ENCODE data around the gene PADI1. TPM values are rescaled to one million over a fixed set of nuclear protein-coding genes. Genes with fewer than 3 reads are reported as not detected.

Gene PADI1
- total RNA-seq, 1 experiment from 2014 or later, result not detected

DNA sequence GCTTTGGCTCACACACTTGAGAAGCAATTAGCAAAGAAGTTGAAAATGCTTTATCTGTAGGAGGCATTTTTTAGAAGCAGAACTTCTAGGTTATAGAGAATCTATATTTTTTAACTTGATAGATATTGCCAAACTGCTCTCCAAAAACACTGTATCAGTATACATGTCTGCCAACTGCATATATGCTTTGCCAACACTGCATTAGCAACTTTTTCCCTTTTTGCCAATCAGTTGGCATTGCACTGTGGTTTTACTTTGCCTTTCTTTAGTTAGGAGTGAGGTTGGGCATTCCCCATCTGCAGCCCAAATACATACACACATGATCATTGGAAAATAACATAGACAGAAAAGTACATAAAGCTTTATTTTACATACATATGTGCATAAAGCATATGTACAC is 59.0 kb downstream of the PADI1 start:
- Histone ChIP-seq H3K4me1 (ENCODE audit: low read length) (no peaks in the 10 kb centered on the region), H4K20me1 (ENCODE audit: insufficient read depth, low read depth, low read length) (no peaks in the 10 kb centered on the region), H3K9me2 (replicated peaks; ENCODE audit: insufficient read depth, low read length) (no peaks in the 10 kb centered on the region), H3K79me2 (ENCODE audit: low read length) (no peaks in the 10 kb centered on the region), H3K9ac (ENCODE audit: low read length) (no peak overlapping the region), H3K27me3 (ENCODE audit: low read length) (no peaks in the 10 kb centered on the region), H3K4me3 (ENCODE audit: low read length) (no peak overlapping the region), H3K27ac (ENCODE audit: low read length) (no peak overlapping the region), H3K36me3 (ENCODE audit: insufficient read depth, low read length) (no peaks in the 10 kb centered on the region), H3K4me2 (ENCODE audit: low read depth, low read length, poor library complexity, severe bottlenecking) (no peak overlapping the region), H2AFZ (ENCODE audit: low read length) (no peak overlapping the region), H3K9me3 (ENCODE audit: low read length) (no peaks in the 10 kb centered on the region)
- no peak for DNase-seq

DNA sequence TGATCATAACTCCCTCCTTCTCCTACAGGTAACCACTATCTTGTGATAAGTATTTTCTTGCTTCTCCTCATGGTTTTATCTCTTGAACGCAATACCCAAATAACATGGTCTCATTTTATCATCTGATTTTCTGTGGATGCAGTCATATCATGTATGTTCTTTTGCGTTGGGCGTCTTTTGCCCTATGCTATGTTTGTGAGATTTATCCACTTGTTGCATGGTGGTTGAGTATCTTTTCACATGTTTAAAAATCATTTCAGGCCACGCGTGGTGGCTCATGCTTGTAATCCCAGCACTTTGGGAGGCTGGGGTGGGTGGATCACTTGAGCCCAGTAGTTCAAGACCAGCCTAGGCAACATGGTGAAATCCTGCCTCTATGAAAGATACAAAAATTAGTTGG is 59.5 kb downstream of the PADI1 start:
- H4K20me1 ChIP-seq (ENCODE audit: insufficient read depth, low read depth, low read length), result no peaks in the 10 kb centered on the region
- DNase-seq, result no peak
- H3K9ac ChIP-seq (ENCODE audit: low read length), result no peak overlapping the region

DNA sequence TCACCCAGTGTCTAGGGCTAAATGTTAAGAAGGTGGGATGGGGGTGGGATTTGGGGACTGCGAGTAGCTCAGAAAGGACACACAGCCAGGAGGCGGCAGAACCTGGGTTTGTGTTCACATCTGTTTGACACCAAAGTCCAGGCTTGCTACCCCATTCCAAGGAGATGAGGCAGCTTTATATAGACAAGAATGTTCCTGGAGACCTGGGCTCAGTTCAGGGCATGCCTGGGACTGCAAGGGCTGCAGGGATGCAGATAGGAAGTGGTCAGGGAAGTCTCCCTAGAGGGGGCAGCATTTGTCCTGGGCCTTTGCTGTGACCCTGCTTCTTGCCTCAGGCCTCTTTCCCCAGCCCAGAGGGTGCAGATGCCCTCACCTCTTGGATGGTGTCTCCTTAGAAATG is 60.2 kb downstream of the PADI1 start:
- no peaks in the 10 kb centered on the region for H3K9me2 ChIP-seq (replicated peaks; ENCODE audit: insufficient read depth, low read length)
- H3K27me3 ChIP-seq (ENCODE audit: low read length), result no peaks in the 10 kb centered on the region
- H3K4me1 ChIP-seq (ENCODE audit: low read length), result no peaks in the 10 kb centered on the region
- H3K36me3 ChIP-seq (ENCODE audit: insufficient read depth, low read length), result no peaks in the 10 kb centered on the region
- DNase-seq, result no peak
- H3K27ac ChIP-seq (ENCODE audit: low read length), result no peak overlapping the region
- H3K9ac ChIP-seq (ENCODE audit: low read length), result no peak overlapping the region
- H2AFZ ChIP-seq (ENCODE audit: low read length), result no peak overlapping the region
- H3K9me3 ChIP-seq (ENCODE audit: low read length), result no peaks in the 10 kb centered on the region
- no peak overlapping the region for H3K4me2 ChIP-seq (ENCODE audit: low read depth, low read length, poor library complexity, severe bottlenecking)
- H3K79me2 ChIP-seq (ENCODE audit: low read length), result no peaks in the 10 kb centered on the region
- no peaks in the 10 kb centered on the region for H4K20me1 ChIP-seq (ENCODE audit: insufficient read depth, low read depth, low read length)
- H3K4me3 ChIP-seq (ENCODE audit: low read length), result no peak overlapping the region

More for the DNA sequence above, 59.5 kb downstream of the PADI1 start:
- H3K4me2 ChIP-seq (ENCODE audit: low read depth, low read length, poor library complexity, severe bottlenecking), result no peak overlapping the region
- no peaks in the 10 kb centered on the region for H3K4me1 ChIP-seq (ENCODE audit: low read length)
- no peak overlapping the region for H3K27ac ChIP-seq (ENCODE audit: low read length)
- H3K9me2 ChIP-seq (replicated peaks; ENCODE audit: insufficient read depth, low read length), result no peaks in the 10 kb centered on the region
- no peaks in the 10 kb centered on the region for H3K9me3 ChIP-seq (ENCODE audit: low read length)
- no peaks in the 10 kb centered on the region for H3K36me3 ChIP-seq (ENCODE audit: insufficient read depth, low read length)
- no peak overlapping the region for H3K4me3 ChIP-seq (ENCODE audit: low read length)
- H3K27me3 ChIP-seq (ENCODE audit: low read length), result no peaks in the 10 kb centered on the region
- H2AFZ ChIP-seq (ENCODE audit: low read length), result no peak overlapping the region
- no peaks in the 10 kb centered on the region for H3K79me2 ChIP-seq (ENCODE audit: low read length)

DNA sequence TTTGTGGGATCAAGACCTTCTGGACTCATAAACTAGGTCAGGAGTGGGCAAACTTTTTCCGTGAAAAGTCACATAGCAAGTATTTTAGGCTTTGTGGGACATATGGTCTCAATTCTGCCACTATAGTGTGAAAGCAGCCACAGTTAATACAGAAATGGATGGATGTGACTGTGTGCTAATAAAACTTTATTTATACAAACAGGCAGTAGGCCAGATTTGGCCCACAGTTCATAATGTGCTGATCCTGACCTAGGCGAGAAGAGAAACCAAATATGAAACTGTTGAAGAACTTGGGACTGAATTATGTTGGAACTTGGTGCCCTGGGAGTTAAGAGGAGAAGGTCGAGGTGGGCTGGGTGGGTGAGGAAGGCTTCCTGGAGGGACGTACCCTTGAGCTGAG is 61.0 kb downstream of the PADI1 start:
- no peaks in the 10 kb centered on the region for H3K27me3 ChIP-seq (ENCODE audit: low read length)
- no peaks in the 10 kb centered on the region for H4K20me1 ChIP-seq (ENCODE audit: insufficient read depth, low read depth, low read length)
- no peak overlapping the region for H3K9ac ChIP-seq (ENCODE audit: low read length)
- no peaks in the 10 kb centered on the region for H3K9me2 ChIP-seq (replicated peaks; ENCODE audit: insufficient read depth, low read length)
- H3K36me3 ChIP-seq (ENCODE audit: insufficient read depth, low read length), result no peaks in the 10 kb centered on the region
- H3K27ac ChIP-seq (ENCODE audit: low read length), result no peak overlapping the region
- DNase-seq, result no peak
- H3K9me3 ChIP-seq (ENCODE audit: low read length), result no peaks in the 10 kb centered on the region
- H3K4me1 ChIP-seq (ENCODE audit: low read length), result no peaks in the 10 kb centered on the region
- H2AFZ ChIP-seq (ENCODE audit: low read length), result no peak overlapping the region
- H3K4me3 ChIP-seq (ENCODE audit: low read length), result no peak overlapping the region
- no peaks in the 10 kb centered on the region for H3K79me2 ChIP-seq (ENCODE audit: low read length)
- H3K4me2 ChIP-seq (ENCODE audit: low read depth, low read length, poor library complexity, severe bottlenecking), result no peak overlapping the region

DNA sequence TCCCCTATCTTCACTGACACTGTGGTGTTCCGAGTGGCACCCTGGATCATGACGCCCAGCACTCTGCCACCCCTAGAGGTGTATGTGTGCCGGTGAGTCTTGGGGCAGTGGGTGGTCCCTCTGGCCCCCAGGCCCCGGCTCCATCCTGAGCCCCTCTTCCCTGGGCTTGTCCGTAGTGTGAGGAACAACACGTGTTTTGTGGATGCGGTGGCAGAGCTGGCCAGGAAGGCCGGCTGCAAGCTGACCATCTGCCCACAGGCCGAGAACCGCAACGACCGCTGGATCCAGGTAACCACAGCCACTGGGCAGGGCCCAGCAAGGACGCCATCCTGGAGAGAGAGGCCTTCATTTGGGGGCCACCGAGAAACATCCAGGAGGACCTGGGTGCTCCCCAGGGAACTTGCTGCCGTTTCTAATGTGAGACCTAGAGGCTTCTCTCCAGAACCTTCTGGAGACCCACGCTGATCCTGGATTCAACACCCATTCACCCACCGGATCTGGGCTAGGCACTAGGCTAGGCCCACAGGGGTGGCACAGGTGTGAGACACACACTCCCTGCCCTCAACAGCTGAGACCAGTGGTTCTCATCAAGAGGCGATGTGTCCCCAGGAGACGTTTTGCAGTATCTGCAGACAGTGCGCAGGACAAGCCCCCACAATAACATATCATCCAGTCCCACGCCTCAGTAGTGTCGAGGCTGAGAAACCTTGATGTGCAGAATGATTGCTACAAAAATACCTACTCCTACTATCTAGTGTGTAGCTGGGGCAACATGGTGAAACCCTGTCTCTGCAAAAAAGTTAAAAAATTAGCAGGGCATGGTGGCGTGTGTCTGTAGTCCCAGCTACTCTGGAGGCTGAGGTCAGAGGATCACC is 66.2 kb downstream of the PADI1 start:
- no peak overlapping the region for H3K27ac ChIP-seq (ENCODE audit: low read length)
- no peaks in the 10 kb centered on the region for H3K4me1 ChIP-seq (ENCODE audit: low read length)
- H3K27me3 ChIP-seq (ENCODE audit: low read length), result no peaks in the 10 kb centered on the region
- H3K9me3 ChIP-seq (ENCODE audit: low read length), result no peaks in the 10 kb centered on the region
- H3K4me3 ChIP-seq (ENCODE audit: low read length), result no peak overlapping the region
- no peak overlapping the region for H3K9ac ChIP-seq (ENCODE audit: low read length)
- no peaks in the 10 kb centered on the region for H4K20me1 ChIP-seq (ENCODE audit: insufficient read depth, low read depth, low read length)
- no peaks in the 10 kb centered on the region for H3K36me3 ChIP-seq (ENCODE audit: insufficient read depth, low read length)
- H2AFZ ChIP-seq (ENCODE audit: low read length), result no peak overlapping the region
- no peaks in the 10 kb centered on the region for H3K9me2 ChIP-seq (replicated peaks; ENCODE audit: insufficient read depth, low read length)
- H3K4me2 ChIP-seq (ENCODE audit: low read depth, low read length, poor library complexity, severe bottlenecking), result no peak overlapping the region
- no peak for DNase-seq
- H3K79me2 ChIP-seq (ENCODE audit: low read length), result no peaks in the 10 kb centered on the region

DNA sequence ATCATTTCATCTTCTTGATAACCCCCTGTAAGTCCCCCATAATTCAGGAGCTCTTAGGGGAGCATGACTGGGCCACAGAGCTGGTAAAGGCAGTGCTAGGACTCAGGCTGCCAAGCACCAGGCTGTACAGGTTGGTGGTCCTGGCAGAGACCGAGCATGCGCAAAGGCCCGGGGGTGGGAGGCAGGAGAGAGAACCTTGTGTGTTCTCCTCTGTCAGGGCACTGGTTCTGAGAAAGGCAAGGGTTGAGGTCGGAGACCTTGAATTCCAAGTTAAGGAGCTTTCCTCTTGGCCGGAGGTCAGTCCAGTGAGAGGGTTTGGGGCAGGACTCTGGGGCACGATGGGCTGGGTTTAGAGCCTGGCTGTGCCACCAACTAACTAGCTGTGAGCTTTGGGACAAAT is 67.1 kb downstream of the PADI1 start:
- H3K9me2 ChIP-seq (replicated peaks; ENCODE audit: insufficient read depth, low read length), result no peaks in the 10 kb centered on the region

DNA sequence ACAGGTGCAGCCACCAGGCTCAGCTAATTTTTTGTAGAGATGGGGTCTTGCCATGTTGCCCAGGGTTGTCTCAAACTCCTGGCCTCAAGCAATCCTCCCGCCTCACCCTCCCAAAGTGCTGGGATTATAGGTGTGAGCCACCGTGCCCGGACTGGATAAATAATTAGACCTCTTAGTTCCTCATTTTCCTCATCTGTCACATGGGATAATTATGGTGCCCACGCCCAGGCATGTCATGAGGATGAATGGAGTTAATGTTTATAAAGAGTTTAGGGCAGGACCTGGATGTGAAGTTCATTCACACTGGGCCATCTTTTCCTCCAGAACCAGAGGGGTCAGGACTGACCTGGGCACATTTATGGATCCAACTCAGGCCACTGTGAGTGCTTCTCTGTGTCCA is 67.7 kb downstream of the PADI1 start:
- Histone ChIP-seq H4K20me1 (ENCODE audit: insufficient read depth, low read depth, low read length) (no peaks in the 10 kb centered on the region), H3K27ac (ENCODE audit: low read length) (no peak overlapping the region), H3K9ac (ENCODE audit: low read length) (no peak overlapping the region), H3K4me2 (ENCODE audit: low read depth, low read length, poor library complexity, severe bottlenecking) (no peak overlapping the region), H3K27me3 (ENCODE audit: low read length) (no peaks in the 10 kb centered on the region), H3K9me3 (ENCODE audit: low read length) (no peaks in the 10 kb centered on the region), H3K9me2 (replicated peaks; ENCODE audit: insufficient read depth, low read length) (no peaks in the 10 kb centered on the region), H3K79me2 (ENCODE audit: low read length) (no peaks in the 10 kb centered on the region), H3K36me3 (ENCODE audit: insufficient read depth, low read length) (no peaks in the 10 kb centered on the region), H3K4me3 (ENCODE audit: low read length) (no peak overlapping the region), H2AFZ (ENCODE audit: low read length) (no peak overlapping the region), H3K4me1 (ENCODE audit: low read length) (no peaks in the 10 kb centered on the region)
- no peak for DNase-seq

More for the DNA sequence above, 67.1 kb downstream of the PADI1 start:
- Histone ChIP-seq H3K27me3 (ENCODE audit: low read length) (no peaks in the 10 kb centered on the region), H3K79me2 (ENCODE audit: low read length) (no peaks in the 10 kb centered on the region), H3K9ac (ENCODE audit: low read length) (no peak overlapping the region), H3K36me3 (ENCODE audit: insufficient read depth, low read length) (no peaks in the 10 kb centered on the region), H3K27ac (ENCODE audit: low read length) (no peak overlapping the region), H2AFZ (ENCODE audit: low read length) (no peak overlapping the region), H4K20me1 (ENCODE audit: insufficient read depth, low read depth, low read length) (no peaks in the 10 kb centered on the region), H3K4me3 (ENCODE audit: low read length) (no peak overlapping the region), H3K4me1 (ENCODE audit: low read length) (no peaks in the 10 kb centered on the region), H3K9me3 (ENCODE audit: low read length) (no peaks in the 10 kb centered on the region), H3K4me2 (ENCODE audit: low read depth, low read length, poor library complexity, severe bottlenecking) (no peak overlapping the region)
- no peak for DNase-seq

DNA sequence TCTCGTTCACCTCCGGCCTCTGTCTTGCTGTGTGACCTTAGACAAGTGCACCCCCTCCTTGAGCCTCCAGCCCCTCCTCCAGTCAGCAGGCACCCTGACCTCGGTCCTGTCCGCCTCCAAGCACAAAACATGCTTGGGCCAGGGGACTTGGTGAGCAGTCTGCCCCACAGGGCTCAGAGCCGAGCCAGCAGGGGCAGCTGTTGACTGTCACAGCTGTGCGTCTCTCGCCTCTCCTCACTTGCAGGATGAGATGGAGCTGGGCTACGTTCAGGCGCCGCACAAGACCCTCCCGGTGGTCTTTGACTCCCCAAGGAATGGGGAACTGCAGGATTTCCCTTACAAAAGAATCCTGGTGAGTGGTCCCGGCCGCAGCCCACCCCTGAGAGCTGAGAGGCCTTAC is 68.2 kb downstream of the PADI1 start:
- peak; percentile 6 for DNase-seq
- Histone ChIP-seq H3K79me2 (ENCODE audit: low read length) (no peaks in the 10 kb centered on the region), H2AFZ (ENCODE audit: low read length) (no peak overlapping the region), H3K36me3 (ENCODE audit: insufficient read depth, low read length) (no peaks in the 10 kb centered on the region), H4K20me1 (ENCODE audit: insufficient read depth, low read depth, low read length) (no peaks in the 10 kb centered on the region), H3K9me3 (ENCODE audit: low read length) (no peaks in the 10 kb centered on the region), H3K9me2 (replicated peaks; ENCODE audit: insufficient read depth, low read length) (no peaks in the 10 kb centered on the region), H3K9ac (ENCODE audit: low read length) (no peak overlapping the region), H3K27ac (ENCODE audit: low read length) (no peak overlapping the region), H3K4me3 (ENCODE audit: low read length) (no peak overlapping the region), H3K4me2 (ENCODE audit: low read depth, low read length, poor library complexity, severe bottlenecking) (no peak overlapping the region), H3K4me1 (ENCODE audit: low read length) (no peaks in the 10 kb centered on the region), H3K27me3 (ENCODE audit: low read length) (no peaks in the 10 kb centered on the region)
